ENCODE data around the gene SCD5. TPM values are rescaled to one million over a fixed set of nuclear protein-coding genes. Genes with fewer than 3 reads are reported as not detected.

Gene SCD5
- total and polyA plus RNA-seq, 2 donors (not counting 1 experiment from before 2014, with no cell fraction given) = 0.03 TPM; not detected in 1

GRCh38 chr4:82825425-82825824, 26.8 kb upstream of the SCD5 start:
- intact Hi-C loops (cut with micrococcal nuclease) = no loop called here
- CTCF ChIA-PET = no interaction called here
- POLR2A ChIA-PET = no interaction called here

GRCh38 chr4:82823062-82823461, 24.5 kb upstream of the SCD5 start:
- TF ChIP-seq CTCF (IDR thresholded peaks at IDR 0.05) (no peak), EZH2 (IDR thresholded peaks at IDR 0.05; ENCODE audit: borderline replicate concordance, insufficient read depth, low read depth, low read length, poor library complexity, severe bottlenecking) (no peak)
- Histone ChIP-seq H3K4me3 (ENCODE audit: control extremely low read depth in 1 of 5, extremely low read depth in 1 of 5, insufficient read depth in 1 of 5, low read depth in 2 of 5, low read length in 4 of 5) (no peak overlapping the region), H3K27ac (ENCODE audit: low read length in 2 of 2) (no peak overlapping the region), H3K27me3 (replicated peaks in 1 of 4; ENCODE audit: control extremely low read depth in 1 of 4, control insufficient read depth in 3 of 4, insufficient read depth in 4 of 4, low read length in 3 of 4) (no peaks in the 10 kb centered on the region), H3K36me3 (replicated peaks in 1 of 2; ENCODE audit: control extremely low read depth in 1 of 2, control insufficient read depth in 1 of 2, extremely low read depth in 1 of 2, insufficient read depth in 2 of 2, low read length in 1 of 2) (peaks cover 0 to 71% of the 10 kb centered on the region in 2 experiments), H3K9me3 (ENCODE audit: control extremely low read depth in 1 of 3, control insufficient read depth in 2 of 3, insufficient read depth in 1 of 3, low read length in 2 of 3) (no peaks in the 10 kb centered on the region), H2AFZ (ENCODE audit: insufficient read depth, low read depth, low read length, poor library complexity, severe bottlenecking) (no peak overlapping the region), H3K9ac (ENCODE audit: low read length) (no peak overlapping the region), H3K4me1 (ENCODE audit: control insufficient read depth in 2 of 2, insufficient read depth in 2 of 2, low read length in 2 of 2) (no peaks in the 10 kb centered on the region), H3K4me2 (replicated peaks; ENCODE audit: low read depth, low read length, poor library complexity, severe bottlenecking) (no peak overlapping the region), H3K79me2 (ENCODE audit: control insufficient read depth, insufficient read depth, low read length) (no peaks in the 10 kb centered on the region), H4K20me1 (ENCODE audit: control insufficient read depth, insufficient read depth, low read length, poor library complexity, severe bottlenecking) (no peaks in the 10 kb centered on the region)
- H3K27me3 Mint-ChIP-seq = no peaks in the 10 kb centered on the region
- WGBS (ENCODE audit: insufficient coverage) = 100% methylated on average over 2 of the region's 5 CpGs
- POLR2A ChIA-PET = no interaction called here
- H3K9me3 Mint-ChIP-seq (ENCODE audit: insufficient read depth) = no peaks in the 10 kb centered on the region
- no peaks in the 10 kb centered on the region for H3K4me1 Mint-ChIP-seq
- CTCF ChIA-PET = no interaction called here
- no peak overlapping the region for H3K27ac Mint-ChIP-seq
- ATAC-seq (ENCODE audit: low read depth) = no peak
- intact Hi-C loops (cut with micrococcal nuclease) = no loop called here
- no peak for DNase-seq
- no peak overlapping the region for H3K4me3 Mint-ChIP-seq

More at GRCh38 chr4:82825425-82825824, 26.8 kb upstream of the SCD5 start:
- Histone ChIP-seq H3K79me2 (ENCODE audit: control insufficient read depth, insufficient read depth, low read length) (no peaks in the 10 kb centered on the region), H3K4me2 (replicated peaks; ENCODE audit: low read depth, low read length, poor library complexity, severe bottlenecking) (no peak overlapping the region), H3K4me3 (ENCODE audit: control extremely low read depth in 1 of 5, extremely low read depth in 1 of 5, insufficient read depth in 1 of 5, low read depth in 2 of 5, low read length in 4 of 5) (no peak overlapping the region), H3K27ac (ENCODE audit: low read length in 2 of 2) (no peak overlapping the region), H2AFZ (ENCODE audit: insufficient read depth, low read depth, low read length, poor library complexity, severe bottlenecking) (no peak overlapping the region), H3K36me3 (replicated peaks in 1 of 2; ENCODE audit: control extremely low read depth in 1 of 2, control insufficient read depth in 1 of 2, extremely low read depth in 1 of 2, insufficient read depth in 2 of 2, low read length in 1 of 2) (peaks cover 0 to 70% of the 10 kb centered on the region in 2 experiments), H4K20me1 (ENCODE audit: control insufficient read depth, insufficient read depth, low read length, poor library complexity, severe bottlenecking) (no peaks in the 10 kb centered on the region), H3K27me3 (replicated peaks in 1 of 4; ENCODE audit: control extremely low read depth in 1 of 4, control insufficient read depth in 3 of 4, insufficient read depth in 4 of 4, low read length in 3 of 4) (no peaks in the 10 kb centered on the region), H3K9ac (ENCODE audit: low read length) (no peak overlapping the region), H3K9me3 (ENCODE audit: control extremely low read depth in 1 of 3, control insufficient read depth in 2 of 3, insufficient read depth in 1 of 3, low read length in 2 of 3) (no peaks in the 10 kb centered on the region), H3K4me1 (ENCODE audit: control insufficient read depth in 2 of 2, insufficient read depth in 2 of 2, low read length in 2 of 2) (no peaks in the 10 kb centered on the region)
- Mint-ChIP-seq H3K27me3 (no peaks in the 10 kb centered on the region), H3K9me3 (ENCODE audit: insufficient read depth) (no peaks in the 10 kb centered on the region), H3K4me3 (no peak overlapping the region), H3K27ac (no peak overlapping the region), H3K4me1 (no peaks in the 10 kb centered on the region)
- 97% methylated on average over 3 of the region's 3 CpGs for WGBS (ENCODE audit: insufficient coverage)
- TF ChIP-seq CTCF (IDR thresholded peaks at IDR 0.05) = no peak
- TF ChIP-seq EZH2 (IDR thresholded peaks at IDR 0.05; ENCODE audit: borderline replicate concordance, insufficient read depth, low read depth, low read length, poor library complexity, severe bottlenecking) = no peak
- ATAC-seq (ENCODE audit: low read depth) = no peak
- DNase-seq = no peak

All from B cell (primary cell).